Bone marrow (tissue), 2 donors: ENCODE measurements around the gene MOB2.
"Not testable (repeated sequence)": the region's sequence is repeated elsewhere in the genome, so short reads cannot be mapped to it uniquely, and the experiment has no call there.

Experiments used
- DNase-seq, 2 donors: peaks; one replicate each; lab custom pipeline; 2025; lab: John Stamatoyannopoulos, UW

Gene MOB2

DNA sequence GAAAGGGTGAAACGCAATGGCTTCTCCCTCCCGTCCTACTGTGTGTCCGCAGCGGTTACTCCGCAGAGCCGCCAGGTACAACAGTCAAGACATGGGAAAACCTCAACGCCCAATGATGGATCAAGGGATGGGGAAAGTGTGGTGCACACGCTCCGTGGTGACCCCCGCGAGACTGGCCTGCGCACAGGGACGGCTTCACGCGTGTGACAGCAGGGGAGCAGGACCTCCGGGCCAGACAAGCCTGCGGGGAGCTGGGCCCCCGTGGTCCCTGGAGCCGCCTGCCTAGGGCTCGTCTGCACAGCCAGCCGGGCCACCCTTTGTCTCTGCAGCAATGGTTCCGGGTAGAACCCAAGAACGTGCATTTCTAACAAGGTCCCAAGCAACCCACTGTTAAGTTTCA is 31.7 kb upstream of the MOB2 start:
- DNase-seq, result no peak

GRCh38 chr11:1517117-1518005 is 30.8 kb upstream of the MOB2 start:
- DNase-seq, result no peak

- no peak for DNase-seq
Measured at GRCh38 chr11:1516273-1517067, 29.9 kb upstream of the MOB2 start.

DNA sequence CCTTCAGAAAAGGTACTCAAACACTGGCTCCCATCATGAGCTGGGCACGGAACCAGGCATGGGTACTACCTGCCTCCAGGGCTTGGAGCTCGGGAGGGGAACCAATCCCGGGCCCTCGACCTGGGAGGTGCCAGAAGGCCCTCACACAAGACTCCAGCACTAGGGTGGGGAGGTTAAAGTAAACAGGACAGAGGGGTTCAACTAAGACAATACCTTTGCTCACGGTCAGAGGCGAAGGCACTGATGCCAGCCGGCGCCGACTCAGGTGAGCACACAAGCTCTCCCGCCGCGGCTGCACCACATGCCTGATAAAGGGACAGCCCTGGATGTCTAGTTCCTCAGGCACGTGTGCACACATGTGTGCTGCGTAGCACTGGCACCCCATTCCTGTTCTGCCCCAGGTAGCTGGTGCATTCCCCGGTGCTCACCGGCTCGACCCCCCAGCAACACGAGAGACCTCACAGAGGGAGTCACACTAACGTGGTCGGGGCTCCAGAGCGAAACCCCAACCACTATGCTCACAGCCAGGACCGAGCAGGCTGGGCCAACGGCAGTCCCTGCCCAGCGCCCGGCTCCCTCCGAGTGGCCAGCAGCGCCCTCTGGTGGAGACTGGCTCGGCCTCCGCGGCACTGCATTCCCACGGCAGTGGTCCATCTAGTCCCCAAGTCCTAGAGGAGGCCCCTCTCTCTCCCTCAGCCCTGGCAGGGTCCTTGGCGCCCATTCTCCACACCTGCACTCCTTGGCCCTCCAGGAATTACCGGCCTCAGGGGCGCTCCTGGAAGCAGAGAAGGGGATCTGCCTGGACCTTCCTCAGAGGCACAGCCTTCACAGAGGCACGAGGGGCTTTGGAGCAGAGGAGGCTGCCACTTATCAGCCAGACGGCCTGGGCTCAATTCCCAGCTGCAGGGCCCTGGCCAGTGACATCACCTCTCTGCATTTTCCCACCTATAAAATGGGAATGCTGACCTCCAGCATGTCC is 28.8 kb upstream of the MOB2 start:
- DNase-seq, result peak; percentile 18 to 49

DNA sequence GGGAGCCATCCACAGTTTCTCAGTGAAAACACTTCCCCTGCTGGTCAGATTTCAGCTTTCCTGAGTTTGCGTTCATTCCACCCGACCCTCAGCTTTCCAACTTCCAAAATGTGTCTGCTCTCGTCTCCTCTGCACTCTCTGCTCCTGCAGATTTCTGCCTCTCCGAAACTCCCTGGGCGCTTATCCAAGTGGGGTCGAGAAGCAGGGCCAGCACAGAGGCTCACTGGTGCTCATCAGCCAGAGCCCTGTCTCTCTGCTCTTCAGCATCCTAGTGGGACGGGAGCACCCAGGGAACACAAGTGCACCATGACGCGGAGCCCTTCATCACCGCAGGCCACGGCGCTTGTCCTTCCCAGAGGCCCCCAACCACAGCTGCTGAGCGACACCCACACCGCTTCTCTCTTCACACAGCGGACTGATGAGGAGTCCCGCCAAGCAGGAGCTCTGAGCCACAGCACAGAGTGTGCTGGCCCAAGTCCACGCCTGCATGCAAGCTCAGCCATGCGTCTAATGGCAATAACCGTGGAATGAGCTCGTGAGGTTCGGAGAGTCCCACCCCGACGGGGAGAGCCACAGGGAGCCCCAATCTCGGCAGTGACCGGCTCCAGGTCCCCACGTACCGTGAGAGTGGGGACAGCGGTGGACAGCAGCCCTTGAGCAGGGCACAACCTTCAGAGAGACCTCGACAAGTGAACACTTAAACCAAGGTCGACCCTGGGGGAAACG is 27.9 kb upstream of the MOB2 start:
- DNase-seq, result no peak

DNA sequence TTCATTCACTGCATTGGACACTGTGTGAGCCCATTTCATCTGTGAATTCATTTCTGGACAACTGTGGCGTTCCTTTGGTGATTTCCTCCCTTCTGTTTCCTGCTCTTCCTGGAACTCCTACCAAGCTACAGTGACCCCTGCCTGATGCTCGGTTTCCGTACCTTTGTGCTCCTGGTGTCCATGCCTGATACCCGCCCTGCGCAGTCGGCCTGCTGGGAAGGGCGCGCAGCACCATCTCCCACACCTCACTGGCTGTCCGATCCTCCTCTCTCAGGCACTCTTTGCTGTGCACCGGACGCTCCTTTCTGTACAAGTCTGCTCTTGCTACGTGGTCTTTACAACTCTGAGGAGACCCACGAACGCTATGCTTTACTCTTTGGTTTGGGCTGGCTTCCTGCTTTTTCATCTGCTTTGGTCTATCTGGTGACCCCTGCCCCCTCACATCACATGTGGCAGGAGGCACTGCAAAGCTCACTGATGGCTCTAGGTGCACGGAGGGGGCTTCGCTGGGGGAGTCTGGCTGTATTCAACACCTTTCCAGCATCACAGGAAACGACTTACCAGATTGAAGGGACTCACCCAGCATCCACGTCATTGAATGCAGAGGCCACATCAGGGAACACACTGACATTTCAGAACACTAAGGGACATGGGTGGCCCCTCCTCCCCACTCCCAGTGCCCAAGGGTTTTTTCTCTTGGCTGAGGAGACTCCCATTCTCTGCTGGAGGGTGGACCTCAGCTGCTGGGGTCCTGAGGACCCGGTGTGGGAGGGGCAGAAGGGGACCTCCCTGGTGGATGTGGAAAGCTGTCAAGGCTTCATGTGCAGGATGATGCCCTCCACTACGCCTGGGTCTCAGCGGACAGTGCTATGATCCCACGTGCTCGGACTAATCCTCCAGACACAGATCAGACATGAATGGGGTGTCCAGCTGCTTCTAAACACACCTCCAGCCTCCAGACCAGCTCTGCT is 27.0 kb upstream of the MOB2 start:
- DNase-seq, result no peak

DNA sequence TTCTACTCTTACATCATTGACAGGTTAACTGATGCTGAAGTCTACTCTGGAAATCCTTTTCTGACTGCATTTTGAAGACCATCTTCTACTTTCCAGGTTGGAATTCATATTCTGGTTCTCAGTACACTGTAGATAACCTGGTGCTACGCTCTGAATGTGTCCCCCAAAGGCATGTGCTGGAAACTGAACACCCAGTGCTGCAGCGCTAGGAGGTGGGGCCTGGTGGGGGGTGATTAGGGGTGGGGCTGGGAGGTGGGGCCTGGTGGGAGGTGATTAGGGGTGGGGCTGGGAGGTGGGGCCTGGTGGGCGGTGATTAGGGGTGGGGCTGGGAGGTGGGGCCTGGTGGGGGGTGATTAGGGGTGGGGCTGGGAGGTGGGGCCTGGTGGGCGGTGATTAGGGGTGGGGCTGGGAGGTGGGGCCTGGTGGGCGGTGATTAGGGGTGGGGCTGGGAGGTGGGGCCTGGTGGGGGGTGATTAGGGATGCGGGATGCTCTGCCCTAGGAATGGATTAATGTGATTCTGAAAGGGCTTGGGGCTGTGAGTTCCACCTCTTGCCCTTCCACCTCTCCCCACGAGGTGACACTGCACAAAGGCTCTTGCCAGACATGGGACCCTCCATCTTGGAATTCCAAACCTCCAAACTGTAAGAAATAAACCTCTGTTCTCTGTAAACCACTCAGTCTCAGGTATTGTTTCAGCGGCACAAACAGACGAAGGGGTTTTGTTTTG is 26.1 kb upstream of the MOB2 start:
- DNase-seq, result not testable (repeated sequence)

GRCh38 chr11:1511937-1512496 is 25.4 kb upstream of the MOB2 start:
- no peak for DNase-seq

GRCh38 chr11:1510928-1511327 is 24.3 kb upstream of the MOB2 start:
- DNase-seq, result no peak

- DNase-seq, result not testable (repeated sequence)
Measured at GRCh38 chr11:1510351-1510750, 23.8 kb upstream of the MOB2 start.

- no peak for DNase-seq
Measured at GRCh38 chr11:1509626-1510255, 23.2 kb upstream of the MOB2 start.

DNA sequence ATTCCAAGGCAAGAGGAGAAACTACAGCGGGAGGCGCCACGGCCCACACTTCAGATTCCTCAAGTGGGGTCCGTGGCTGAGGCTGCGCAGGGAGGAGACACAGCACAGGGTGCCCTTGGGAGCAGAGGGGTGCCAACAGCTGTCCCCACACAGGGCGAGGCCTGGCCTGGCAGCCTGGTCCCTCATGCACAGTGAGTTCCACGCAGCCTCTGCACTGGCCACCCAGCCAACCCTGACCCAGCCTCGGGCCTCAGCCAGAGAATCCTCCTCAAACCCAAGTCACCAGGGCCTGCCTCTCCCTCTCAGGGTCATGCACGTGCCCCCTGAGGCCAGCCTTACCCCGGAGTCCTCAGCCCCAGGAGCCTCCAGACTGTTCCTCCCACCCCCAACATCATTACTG is 22.4 kb upstream of the MOB2 start:
- no peak for DNase-seq

DNA sequence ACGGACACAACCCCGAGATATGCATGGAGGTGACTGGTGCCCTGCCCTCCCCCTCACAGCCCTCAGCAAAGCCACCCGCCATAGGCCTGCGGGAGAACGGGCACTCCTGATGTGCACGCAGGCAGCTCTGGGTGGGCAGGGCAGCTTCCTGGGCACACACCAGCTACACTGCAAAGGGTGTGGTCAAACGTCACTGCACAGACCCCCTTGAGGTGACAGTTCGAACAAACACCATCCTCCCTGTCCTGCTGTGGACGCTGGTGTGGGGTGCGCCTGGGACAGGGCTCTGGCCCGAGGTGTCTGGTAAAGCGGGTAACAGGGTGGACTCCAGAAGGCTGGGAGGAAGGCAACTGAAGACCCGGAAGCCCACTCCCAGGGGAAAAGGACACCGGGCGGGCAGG is 21.9 kb upstream of the MOB2 start:
- DNase-seq, result no peak

DNA sequence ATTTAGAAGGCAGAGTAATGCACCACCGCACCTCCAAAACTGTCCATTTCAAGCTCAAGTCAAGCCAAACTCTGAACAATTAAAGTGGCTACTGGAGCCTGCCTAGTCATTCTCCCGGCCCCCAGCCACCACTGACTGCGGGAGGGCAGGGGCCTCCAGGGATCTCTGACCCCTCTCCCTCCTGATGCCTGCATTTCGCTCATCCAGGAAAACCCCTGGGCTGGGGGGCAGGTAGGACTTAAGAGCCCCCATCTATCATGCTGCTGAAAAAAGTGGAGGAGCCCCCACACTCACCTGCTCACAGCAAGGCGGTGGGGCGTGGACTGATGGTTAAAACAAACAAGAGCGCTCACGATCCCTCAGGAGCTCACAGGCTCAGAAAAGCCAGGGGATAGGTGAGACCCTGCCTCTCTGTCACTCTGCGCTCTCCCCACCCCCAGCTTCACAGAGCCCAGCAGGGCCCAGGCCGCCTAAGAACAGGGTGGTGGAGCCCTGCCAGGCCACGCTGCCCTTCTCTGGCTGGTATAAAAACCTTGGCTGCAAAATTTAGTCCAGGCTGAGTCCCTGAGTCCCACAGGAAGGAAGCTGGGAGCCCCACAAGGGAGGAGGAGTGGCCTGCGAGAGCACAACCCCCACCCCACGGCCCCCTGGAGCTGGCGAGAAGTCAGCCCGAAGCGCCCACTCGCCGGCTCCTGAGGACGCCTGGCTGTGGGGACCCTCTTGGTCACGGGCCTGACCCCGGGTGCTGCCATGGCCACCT is 21.0 kb upstream of the MOB2 start:
- DNase-seq, result no peak

DNA sequence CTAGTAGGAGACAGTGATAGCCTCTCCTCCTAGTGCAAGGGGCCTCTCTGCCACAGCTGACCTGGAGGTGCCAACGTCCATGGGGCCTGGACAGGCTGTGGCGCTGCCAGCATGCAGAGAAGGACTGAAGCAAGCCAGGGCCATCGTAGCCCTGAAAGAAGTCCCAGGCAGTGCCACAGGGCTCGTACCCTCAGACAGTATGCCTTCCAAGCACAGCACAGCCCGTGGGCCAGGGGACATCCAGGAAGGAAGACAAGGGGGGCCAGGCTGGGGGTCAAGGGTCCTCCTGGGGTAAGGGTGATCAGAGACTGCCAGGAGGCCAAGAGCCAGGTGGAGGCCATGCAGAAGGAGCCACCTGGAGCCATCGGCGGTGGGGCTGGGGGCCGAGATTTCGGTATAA is 20.4 kb upstream of the MOB2 start:
- no peak for DNase-seq

DNA sequence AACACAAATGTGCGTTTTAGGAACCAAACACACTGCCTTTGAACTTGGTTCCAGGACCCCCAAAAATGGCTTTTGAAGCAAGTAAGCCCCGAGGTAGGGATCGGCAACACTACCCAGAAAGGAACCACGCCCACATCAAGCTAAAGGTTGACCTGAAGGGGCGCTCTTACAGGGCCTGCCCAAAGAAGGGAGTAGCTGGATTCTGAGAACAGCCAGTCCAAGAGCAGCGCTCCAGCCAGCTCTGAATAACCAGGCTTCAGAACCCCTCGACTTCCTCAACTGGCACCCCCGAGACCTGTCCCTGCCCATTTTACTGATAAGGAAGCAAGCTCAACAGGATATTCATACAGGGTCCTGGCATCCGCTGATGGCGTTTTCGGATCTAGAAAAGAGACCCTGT is 18.9 kb upstream of the MOB2 start:
- no peak for DNase-seq

DNA sequence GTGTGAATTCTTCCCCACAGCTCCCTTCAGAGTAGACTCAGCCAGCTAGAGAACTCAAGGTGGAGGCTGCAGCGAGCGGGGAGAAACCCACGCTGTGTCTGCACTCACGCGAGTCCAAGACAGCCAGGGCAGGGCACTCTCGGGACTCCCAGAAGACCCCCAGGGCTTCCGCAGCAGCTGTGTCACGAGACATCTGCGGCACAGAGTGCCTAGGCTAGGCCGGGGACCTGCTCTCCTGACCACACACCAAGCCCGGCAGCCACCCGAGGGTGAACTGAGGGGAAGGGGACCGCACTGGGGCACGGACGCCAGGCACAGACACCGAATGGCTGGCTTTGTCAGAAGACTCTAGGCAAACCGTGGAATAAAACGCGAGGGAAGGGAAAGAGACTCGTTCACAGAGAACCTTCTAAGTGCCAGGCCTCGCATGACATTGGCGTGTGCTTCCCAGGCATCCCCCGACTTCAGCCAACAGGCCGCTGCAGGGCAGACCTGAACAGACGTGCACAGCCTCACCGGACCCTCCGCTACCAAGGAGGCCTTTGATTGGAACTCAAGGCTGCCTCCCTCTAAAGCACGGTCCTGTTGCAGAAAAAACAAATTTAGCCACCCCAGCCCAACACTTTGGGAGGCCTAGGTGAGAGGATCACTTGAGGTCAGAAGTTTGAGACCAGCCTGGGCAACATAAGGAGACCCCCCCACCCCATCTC is 18.2 kb upstream of the MOB2 start:
- DNase-seq, result no peak
